HG03175 (cell line): Measurements from ENCODE around the gene SPN.
A peak's percentile ranks its signal among the peaks of the same experiment; 100 is the strongest.
"Not testable (repeated sequence)": the region's sequence is repeated elsewhere in the genome, so short reads cannot be mapped to it uniquely, and the experiment has no call there.

ENCODE experiments used
- ATAC-seq: cut with Tn5 transposase; IDR thresholded peaks from one replicate; pipeline ENCODE4 v1.9.1; 2021; ENCODE audit warnings: mild to moderate bottlenecking, moderate library complexity; ENCODE audit not compliant: unreplicated experiment

Gene SPN

DNA sequence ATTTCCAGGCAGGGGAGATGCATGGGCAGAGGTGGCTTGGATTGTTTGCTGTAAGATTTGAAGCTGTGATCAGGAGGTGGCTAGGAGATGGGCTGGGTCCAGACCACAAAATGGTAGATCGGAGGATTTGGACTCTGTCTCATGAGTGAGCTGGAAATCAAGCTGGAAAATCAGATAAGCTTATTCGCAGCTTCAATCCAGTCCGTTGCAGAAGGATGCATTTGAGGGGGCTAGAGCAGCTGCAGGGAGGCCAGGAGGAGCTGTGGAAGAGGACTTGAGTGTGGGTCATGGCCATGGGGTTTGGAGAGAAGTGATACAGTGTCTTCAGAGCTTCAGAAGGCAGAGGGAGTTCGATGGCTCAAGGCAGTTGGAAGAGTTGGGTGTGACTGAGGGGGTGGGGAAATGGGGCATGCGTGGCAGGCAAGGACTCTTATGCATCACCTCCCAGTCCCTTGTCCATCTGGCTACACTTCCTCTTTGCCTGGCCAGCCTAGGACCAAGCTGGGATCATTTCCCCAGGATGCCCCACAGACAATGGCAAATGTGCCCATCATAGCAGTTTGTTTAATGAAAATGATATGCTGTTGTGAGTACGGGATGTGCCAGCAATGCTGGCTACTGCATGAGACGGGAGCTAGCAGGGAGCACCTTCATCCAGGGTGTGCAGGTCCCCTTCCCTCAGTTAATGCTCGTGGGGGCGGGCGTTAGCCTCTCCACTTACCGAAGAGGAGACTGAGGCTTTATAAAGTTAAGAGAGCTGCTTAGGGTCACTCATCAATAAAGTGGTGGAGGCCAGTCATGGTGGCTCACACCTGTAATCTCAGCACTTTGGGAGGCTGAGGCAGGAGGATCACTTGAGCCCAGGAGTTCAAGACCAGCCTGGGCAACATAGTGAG, 36.5 kb downstream of the SPN start:
- ATAC-seq, result no peak

DNA sequence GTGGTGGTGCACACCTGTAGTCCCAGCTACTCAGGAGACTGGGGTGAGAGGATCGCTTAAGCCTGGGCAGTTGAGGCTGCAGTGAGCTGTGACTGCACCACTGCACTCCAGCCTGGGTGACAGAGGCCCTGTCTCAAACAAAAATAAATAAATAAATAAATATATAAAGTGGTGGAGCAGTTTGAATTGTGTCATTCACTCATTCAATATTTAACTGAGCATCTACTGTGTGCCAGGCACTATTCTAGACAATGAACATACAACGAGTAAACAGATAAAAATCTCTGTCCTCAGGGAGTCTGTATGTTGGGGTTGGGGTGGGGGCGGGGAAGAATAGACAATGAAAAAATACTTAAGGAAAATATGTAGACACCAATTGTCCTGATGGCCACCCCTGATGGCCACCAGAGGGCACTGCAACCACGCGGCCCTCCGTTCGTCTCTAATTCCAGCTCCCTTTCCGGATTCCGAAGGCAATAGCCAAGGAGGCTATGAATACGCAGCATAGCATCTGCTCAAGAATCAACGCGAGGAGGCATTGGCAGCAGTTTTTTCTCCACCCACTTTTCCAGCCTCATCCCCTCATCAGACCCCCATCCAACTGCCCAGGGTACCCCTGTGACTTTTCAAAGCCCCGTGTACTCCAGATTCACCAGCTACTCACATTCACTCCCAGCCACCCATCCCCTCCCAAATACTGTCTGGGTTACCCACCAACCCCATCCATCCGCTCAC, 37.4 kb downstream of the SPN start:
- no peak for ATAC-seq

DNA sequence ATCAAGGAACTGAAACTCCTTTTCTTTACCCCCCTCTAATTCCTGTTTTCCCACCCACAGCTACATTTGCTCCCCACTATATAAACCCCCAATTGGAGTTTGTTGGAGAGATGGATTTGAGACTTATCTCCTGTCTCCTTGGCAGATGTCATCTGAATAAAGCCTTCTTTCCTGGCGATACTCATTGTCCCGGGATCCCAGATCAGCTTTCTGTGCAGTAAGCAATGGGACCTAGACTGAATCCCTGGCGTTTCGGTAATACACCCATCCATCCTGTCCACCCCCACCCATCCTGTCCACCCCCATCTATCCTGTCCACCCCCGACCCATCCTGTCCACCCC, 38.1 kb downstream of the SPN start:
- no peak for ATAC-seq

DNA sequence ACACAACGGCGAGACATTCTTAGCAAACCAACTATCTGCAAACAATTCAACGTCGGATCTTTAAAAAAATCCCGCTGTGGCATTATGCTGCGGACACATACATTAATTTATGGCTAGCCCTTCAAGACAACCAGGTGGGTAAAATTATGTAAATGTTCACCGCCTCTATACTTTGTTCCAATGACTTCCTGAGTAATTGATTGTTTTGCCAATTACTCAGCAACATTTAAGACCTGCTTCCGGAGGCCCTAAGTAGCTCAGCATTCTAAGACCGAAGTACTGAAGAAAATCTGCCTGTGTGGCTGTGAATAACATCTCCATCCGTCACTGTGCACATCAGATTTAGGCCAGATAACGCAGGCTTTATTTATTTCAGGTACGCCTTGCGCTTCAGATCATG, 39.2 kb downstream of the SPN start:
- ATAC-seq, result peak; percentile 52

DNA sequence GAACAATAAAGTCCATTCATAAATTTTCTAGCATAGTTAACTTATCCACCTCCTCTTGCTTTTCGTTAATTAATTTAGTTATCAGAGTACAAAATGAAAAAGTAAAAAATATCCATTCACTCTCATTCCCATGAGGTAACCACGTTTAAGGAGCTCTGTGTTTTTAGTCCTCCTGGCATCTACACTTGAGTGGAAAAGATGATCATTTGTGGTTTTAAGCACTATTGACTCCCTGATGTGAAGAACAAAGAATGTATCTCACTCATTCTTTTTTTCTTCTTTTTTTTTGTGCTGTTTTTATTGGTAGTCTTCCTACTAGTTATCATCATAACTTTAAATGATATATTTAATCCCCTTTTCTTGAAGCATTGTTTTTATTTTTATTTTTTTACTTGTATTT, 42.0 kb downstream of the SPN start:
- ATAC-seq, result no peak

DNA sequence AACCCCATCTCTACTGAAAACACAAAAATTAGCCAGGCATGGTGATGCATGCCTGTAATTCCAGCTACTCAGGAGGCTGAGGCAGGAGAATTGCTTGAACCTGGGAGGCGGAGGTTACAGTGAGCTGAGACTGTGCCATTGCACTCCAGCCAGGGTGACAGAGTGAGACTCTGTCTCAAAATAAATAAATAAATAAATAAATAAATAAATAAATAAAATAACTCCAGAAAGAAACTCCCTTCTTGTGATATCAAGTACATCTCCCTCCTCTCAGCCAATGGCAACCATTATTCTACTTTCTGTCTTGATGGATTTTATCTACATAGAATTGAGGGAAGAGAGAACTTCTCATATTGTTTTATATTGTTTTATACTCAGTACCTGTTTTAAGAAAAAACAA, 44.1 kb downstream of the SPN start:
- ATAC-seq, result not testable (repeated sequence)

DNA sequence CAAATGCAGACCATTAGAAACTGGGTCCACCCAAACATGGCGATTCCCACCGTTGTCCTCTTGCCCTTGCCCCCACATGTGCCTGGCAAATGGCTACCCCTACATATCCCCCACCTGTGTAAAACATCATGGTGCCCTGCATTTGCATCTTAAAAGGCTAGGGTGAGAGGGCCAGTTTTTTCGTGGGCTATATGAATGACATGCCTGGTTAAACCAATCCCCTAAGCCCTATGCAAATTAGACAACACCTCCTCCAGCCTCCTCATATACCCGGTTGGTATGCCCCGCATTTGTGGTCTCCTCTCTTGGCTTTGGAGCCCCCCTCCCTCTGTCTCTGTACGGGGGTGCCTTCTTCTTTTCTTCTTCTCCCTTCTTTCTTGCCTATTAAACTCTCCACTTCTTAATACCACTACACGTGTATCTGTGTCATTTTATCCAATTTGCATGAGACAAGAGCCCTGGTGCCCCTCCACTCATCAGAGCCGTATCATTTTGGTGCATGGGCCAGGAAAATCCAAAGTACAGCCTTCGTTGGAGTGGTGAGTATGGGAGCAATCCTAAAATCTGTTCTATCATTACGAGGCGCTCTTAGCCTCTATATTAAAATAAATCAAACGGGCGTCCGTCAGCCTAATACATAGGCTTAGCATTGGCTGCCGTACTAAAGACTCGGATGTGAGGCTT, 46.0 kb downstream of the SPN start:
- ATAC-seq, result no peak

DNA sequence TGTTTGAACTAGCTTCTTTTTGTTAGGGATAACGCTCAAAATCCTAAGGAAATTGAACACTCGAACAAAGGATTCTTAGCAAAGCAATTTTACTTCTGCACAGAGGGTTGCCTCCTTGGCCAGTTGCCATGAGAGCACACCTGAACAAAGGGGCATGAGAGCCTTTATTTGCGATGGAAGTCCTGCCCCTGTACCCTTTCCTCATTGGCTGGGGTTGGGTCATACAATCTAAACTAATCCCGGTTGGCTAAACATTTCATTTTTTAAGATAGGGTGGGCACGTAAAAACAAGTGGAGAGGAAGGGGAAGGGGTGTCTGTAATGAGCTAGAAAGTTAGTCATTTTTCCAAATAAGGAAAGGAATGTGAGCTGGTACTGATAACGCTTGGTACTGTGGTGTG, 46.6 kb downstream of the SPN start:
- ATAC-seq, result not testable (repeated sequence)

DNA sequence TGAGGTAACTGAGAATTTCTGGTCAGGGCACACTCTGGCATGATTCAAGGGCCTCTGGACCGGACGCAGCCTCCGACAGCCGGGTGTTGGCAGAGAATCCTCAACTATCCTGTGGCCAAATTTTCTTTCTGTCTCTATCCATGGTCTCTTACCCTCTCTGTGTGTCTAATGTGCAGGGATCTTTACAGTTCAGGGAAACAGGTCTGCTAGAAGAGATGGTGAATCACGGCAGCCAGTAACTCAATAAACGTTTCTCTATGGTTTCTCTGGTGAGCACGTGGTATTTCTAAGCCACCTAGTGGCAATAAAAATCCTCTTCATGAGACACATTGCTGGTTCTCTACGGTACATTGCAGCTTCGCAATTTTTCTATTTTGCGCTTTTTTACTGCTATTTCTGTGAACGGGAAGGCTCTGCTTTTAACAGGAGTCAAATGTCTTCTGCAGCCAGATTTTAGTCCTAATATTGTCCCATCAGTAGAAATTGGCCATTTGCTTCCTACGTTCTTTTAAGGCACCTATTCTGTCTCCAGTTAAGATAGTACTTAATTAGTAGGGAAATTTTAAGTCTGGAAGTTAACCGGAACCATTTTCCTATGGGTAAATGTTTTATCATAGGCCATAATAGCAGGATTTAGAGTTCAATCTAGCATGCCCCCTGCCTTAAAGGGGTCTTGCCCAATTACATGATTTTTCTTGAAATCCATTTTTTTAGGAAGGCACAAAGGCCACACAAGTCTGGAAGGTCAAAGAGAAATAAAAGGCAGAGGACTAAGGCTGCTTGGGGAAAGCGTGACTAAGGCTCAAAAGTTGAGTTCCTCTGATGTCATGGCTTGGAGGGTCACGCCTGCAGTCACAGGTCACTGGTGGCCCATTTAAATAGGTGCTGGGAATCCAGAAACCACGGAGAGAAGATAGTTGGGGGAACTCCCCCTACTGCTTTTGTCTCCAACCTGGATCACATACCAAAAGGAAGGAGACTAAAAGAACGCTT, 47.5 kb downstream of the SPN start:
- no peak for ATAC-seq

DNA sequence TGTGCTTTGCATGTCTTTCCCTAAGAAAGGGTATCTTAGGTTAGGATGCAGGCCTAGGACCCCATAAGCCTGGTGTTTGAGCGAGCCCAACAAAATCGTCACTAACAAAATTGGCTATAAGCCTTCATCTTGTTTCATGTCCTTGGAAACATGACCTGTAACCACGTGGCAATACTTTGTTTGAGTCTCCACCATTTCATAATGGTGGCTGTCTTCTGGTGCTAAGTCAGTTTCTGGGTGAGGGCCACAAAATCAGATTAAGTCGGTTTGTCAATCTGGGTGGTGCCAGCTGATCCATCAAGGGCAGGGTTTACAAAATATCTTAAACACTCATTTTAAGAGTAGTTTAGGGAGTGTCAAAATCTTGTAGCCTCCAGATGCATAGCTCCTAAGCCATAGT, 49.8 kb downstream of the SPN start:
- ATAC-seq, result no peak

DNA sequence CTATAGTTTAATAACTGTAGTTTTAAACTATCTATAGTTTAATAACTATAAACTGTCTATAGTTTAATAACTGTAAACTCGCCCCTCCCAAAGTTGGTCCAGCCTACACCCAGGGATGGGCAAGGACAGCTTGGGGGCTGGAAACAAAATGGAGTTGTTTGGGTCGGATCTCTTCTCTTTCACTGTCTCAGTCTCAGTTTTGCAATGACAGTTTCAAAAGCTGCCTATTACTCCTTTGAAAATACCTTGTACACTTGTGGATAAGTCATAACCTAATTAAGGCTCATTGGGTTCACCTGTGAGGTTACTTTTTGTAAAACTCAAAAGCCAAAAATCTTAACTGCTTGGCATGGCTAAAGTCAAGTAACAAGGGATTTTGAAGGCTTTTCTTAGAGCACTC, 51.3 kb downstream of the SPN start:
- no peak for ATAC-seq

DNA sequence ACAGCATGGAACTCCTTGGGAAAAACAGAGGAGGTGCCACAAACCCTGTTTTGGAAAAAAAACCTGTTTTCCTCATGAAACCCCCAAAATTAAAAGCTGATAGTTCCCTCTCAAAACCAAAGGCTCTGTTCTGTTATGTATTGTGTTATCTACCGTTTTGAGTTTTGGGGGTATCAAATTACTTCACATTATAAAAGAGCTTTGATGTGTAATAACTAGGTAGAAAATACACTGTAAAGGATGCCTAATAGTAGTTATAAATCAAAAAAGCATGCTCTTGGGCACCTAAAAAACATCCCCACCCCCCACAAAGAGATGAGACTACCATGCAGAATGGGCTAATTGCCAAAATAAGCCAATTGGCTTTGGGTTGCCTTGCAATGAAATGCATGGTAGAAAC, 51.9 kb downstream of the SPN start:
- no peak for ATAC-seq

DNA sequence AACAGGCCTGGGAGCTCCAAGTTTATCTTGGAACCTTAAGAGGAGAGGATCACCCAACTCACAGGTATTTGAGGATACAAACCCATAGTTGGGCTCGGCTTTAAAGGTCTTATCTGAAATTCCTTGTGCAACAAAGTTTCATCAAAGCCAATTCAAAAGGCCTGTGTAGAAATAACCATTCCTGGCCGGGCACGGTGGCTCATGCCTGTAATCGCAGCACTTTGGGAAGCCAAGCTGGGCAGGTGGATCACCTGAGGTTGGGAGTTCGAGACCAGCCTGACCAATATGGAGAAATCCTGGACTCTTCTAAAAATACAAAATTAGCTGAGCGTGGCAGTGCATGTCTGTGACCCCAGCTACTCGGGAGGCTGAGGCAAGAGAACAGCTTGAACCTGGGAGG, 54.1 kb downstream of the SPN start:
- no peak for ATAC-seq

DNA sequence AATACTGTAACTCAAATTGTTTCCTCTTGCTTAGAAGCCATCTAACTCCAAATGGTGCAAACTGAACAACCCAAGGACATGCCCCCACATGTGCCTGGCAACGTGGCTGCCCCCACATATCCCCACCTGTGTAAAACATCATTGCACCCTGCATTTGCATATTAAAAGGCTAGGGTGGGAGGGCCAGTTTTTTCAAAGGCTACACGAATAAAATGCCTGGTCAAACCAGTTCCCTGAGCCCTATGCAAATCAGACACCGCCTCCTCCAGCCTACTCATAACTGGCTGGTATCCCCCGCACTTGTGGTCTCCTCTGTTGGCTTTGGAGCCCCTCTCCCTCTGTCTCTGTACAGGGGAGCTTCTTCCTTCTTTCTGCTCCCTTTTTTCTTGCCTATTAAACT, 56.0 kb downstream of the SPN start:
- no peak for ATAC-seq
